K562 (cell line): Measurements from ENCODE around the gene PHKA2. TPM values are rescaled to one million over a fixed set of nuclear protein-coding genes. Genes with fewer than 3 reads are reported as not detected.

Experiments used
- ATAC-seq: fragments of 200-7000 bp; cut with Tn5 transposase; 3 replicates; pipeline ENCODE4 v1.9.1; 2020; ENCODE audit warnings: moderate library complexity
- BruUV-seq: library from RNA; stranded (reverse); fragments of 400-500 nt; replicated peaks from 2 replicates; lab custom pipeline; 2021; lab: Mats Ljungman, UMichigan
- CTCF ChIA-PET: fragments of 300-600 bp; formaldehyde crosslinking; extraction: SDS; loops from one replicate; lab custom pipeline; 2021; ENCODE audit warnings: low intra/inter-chr PET ratio; lab: Yijun Ruan, JAX
- POLR2A ChIA-PET: fragments of 300-600, 350-650 bp; sonication (Branson Sonifier 250); formaldehyde crosslinking; extraction: SDS; loops from one replicate; lab custom pipeline; 2021; ENCODE audit warnings: antibody characterized with exemption, inconsistent platforms; lab: Yijun Ruan, JAX
- DNase-seq, 4 experiments: peaks; one replicate each; pipeline versions ENCODE4 v3.0.0 to v3.0.0-alpha.2; 2011 to 2018; ENCODE audit warnings: low spot score in 3 of 4, mixed read lengths in 3 of 4; ENCODE audit errors: extremely low read depth in 1 of 4
- FAIRE-seq: peaks from 2 replicates; lab custom pipeline; 2011; peaks lifted over from hg19 to GRCh38; lab: Jason Lieb, UNC
- H2AFZ ChIP-seq: 2 replicates; pipeline ENCODE4 v1.6.0; 2011; ENCODE audit warnings: low read depth, low read length, control low read depth, inconsistent platforms
- H3K27ac ChIP-seq: fragments of 200-600 bp; 3 replicates; pipeline ENCODE4 v1.8.0; 2011; ENCODE audit warnings: low read depth, mild to moderate bottlenecking, control low read depth, inconsistent platforms, low read length, moderate library complexity, mixed read lengths; ENCODE audit errors: extremely low read depth
- H3K27me3 ChIP-seq, 2 experiments: fragments of 300-600 bp in 1 of 2; 2 replicates in 1 of 2; 3 replicates in 1 of 2; pipeline versions ENCODE4 v1.6.0 to v1.8.0; 2011; ENCODE audit warnings: inconsistent platforms in 2 of 2, low read length in 2 of 2, mild to moderate bottlenecking in 1 of 2, mixed read lengths in 1 of 2, moderate library complexity in 1 of 2; ENCODE audit not compliant: control insufficient read depth in 2 of 2, insufficient read depth in 2 of 2
- H3K36me3 ChIP-seq: fragments of 300-600 bp; 3 replicates; pipeline ENCODE4 v1.8.0; 2011; ENCODE audit warnings: mild to moderate bottlenecking, low read length, inconsistent platforms; ENCODE audit not compliant: control insufficient read depth, insufficient read depth
- H3K4me1 ChIP-seq, 2 experiments: fragments of 200-600 bp in 1 of 2; replicated peaks in 1 of 2; 2 replicates in 1 of 2; 3 replicates in 1 of 2; pipeline versions ENCODE4 v1.5.1 to v1.8.0; 2011; ENCODE audit warnings: inconsistent platforms in 2 of 2, low read length in 2 of 2, mild to moderate bottlenecking in 1 of 2, mixed read lengths in 1 of 2, moderate library complexity in 1 of 2; ENCODE audit not compliant: control insufficient read depth in 2 of 2, insufficient read depth in 2 of 2
- H3K4me2 ChIP-seq: 2 replicates; pipeline ENCODE4 v1.6.1; 2011; ENCODE audit warnings: low read length, control low read depth, inconsistent platforms, mixed read lengths; ENCODE audit not compliant: insufficient read depth
- H3K4me3 ChIP-seq: fragments of 200-600 bp; sonication (generic), shearing (Covaris generic); 2 replicates; pipeline ENCODE4 v1.5.1; 2016; ENCODE audit warnings: control low read depth, inconsistent platforms
- H3K79me2 ChIP-seq: fragments of 200-600 bp; 3 replicates; pipeline ENCODE4 v1.8.0; 2011; ENCODE audit warnings: low read length, inconsistent platforms; ENCODE audit not compliant: control insufficient read depth, insufficient read depth
- H3K9ac ChIP-seq, 2 experiments: 2 replicates each; pipeline versions ENCODE4 v1.6.0 to v1.6.1; 2011; ENCODE audit warnings: low read depth in 2 of 2, low read length in 2 of 2, control low read depth in 1 of 2, inconsistent platforms in 1 of 2, mild to moderate bottlenecking in 1 of 2, mixed read lengths in 1 of 2; ENCODE audit not compliant: insufficient read depth in 1 of 2
- H3K9me1 ChIP-seq: one replicate; pipeline ENCODE4 v1.6.0; 2011; ENCODE audit warnings: inconsistent platforms, mild to moderate bottlenecking, low read length, moderate library complexity; ENCODE audit not compliant: control insufficient read depth, insufficient read depth
- H3K9me3 ChIP-seq: replicated peaks from 2 replicates; pipeline ENCODE4 v1.5.1; 2011; ENCODE audit warnings: low read depth, low read length, inconsistent platforms; ENCODE audit not compliant: control insufficient read depth, insufficient read depth
- H4K20me1 ChIP-seq: replicated peaks from 2 replicates; pipeline ENCODE4 v1.6.1; 2011; ENCODE audit warnings: low read length, inconsistent platforms, mixed read lengths; ENCODE audit not compliant: control insufficient read depth, insufficient read depth
- CBFA2T3 ChIP-seq: fragments of 450-650 bp; IDR thresholded peaks from 2 replicates; pipeline ENCODE4 v1.6.1; 2017
- EZH2 ChIP-seq: IDR thresholded peaks from 2 replicates; pipeline ENCODE4 v1.6.1; 2012; ENCODE audit warnings: low read depth, mild to moderate bottlenecking, inconsistent platforms, low read length, borderline replicate concordance
- ZNF445 ChIP-seq: fragments of 250-450 bp; sonication (Bioruptor Pico); IDR thresholded peaks from 2 replicates; pipeline ENCODE4 v1.4.0; 2020; ENCODE audit warnings: low read depth, mild to moderate bottlenecking, moderate library complexity
- WGBS: fragments of 100-300 bp; shearing (Covaris generic); methylation state at CpG from one replicate; pipeline ENCODE4 v1.1.6; 2016; ENCODE audit warnings: low coverage, mixed read lengths; ENCODE audit not compliant: insufficient coverage; ENCODE audit errors: missing lambda C conversion rate; 5-methylcytosine and 5-hydroxymethylcytosine counted together
- in situ Hi-C: fragments of 300-500 bp; cut with MboI; formaldehyde crosslinking; loops from 4 replicates; pipeline ENCODE4 v1.15.0; 2018; ENCODE audit warnings: inconsistent platforms, mixed read lengths
- intact Hi-C: fragments of 100-400 bp; cut with micrococcal nuclease; formaldehyde crosslinking; loops from 2 replicates; pipeline ENCODE4 v1.14.2; 2022
- polyA plus RNA-seq, 8 experiments: library from polyadenylated mRNA; depleted of rRNA in 4 of 8; stranded (reverse) in 5 of 8; unstranded in 3 of 8; fragments of >200 nt; fragmentation: Nextera tagmentation in 2 of 8; fragmentation: Illumina TruSeq in 1 of 8; extraction: Ambion mirVana in 2 of 8; extraction: Trizol in 1 of 8; gene quantifications; 2 replicates each; pipeline versions ENCODE4 v1.2.1 to v1.2.3, GENCODE V29; 2011 to 2014; ENCODE audit warnings: inconsistent platforms in 1 of 8, missing spikeins in 1 of 8
- total RNA-seq, 7 experiments: library from RNA; depleted of rRNA in 6 of 7; stranded (reverse); fragments of >200 nt in 6 of 7; fragmentation: Illumina TruSeq in 2 of 7; extraction: Trizol in 2 of 7; gene quantifications; 2 replicates each; pipeline versions ENCODE4 v1.2.1 to v1.2.3, GENCODE V29; 2011 to 2021; ENCODE audit warnings: low replicate concordance in 1 of 7
- TF ChIP-seq, protein P1 (sequence below): fragments of 450-650 bp; formaldehyde crosslinking; IDR thresholded peaks from 2 replicates; pipeline ENCODE4 v1.4.0; 2022; ENCODE audit warnings: missing genetic modification characterization
- TF ChIP-seq, protein P2 (sequence below): fragments of 450-650 bp; IDR thresholded peaks from one replicate; pipeline ENCODE4 v1.6.1; 2018; ENCODE audit warnings: mild to moderate bottlenecking, moderate library complexity; ENCODE audit not compliant: partially characterized antibody
- TF ChIP-seq, protein P3 (sequence below): fragments of 450-650 bp; IDR thresholded peaks from 2 replicates; pipeline ENCODE4 v1.7.0; 2016; ENCODE audit warnings: borderline replicate concordance

The PHKA2 gene
- total and polyA plus RNA-seq, 9 of the 15 experiments (the other 6 are each of a cell fraction or from before 2014, with no cell fraction given), result 2.8 to 33.1 (median 20.3) TPM

DNA sequence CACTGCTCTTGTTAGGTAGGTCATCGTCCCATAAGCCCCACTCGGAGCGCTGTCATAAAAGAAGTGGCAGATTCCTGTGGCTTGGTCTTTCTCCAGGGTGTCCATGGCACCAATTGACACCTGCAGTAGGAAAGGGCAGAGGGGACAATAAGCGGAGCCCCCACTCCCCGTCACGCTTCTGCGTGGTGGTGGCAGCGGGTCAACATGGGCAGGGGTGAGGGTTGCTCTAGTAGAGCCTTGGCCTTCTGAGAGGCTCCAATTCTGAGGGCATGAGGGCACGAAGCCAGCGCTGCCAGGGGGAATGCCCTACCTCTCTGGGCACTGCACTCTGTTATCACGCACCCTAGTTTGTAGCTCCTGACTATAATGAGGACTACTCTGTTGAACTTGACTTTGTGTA, 90.4 kb downstream of the PHKA2 start:
- ChIA-PET POLR2A (no interaction called here), CTCF (no interaction called here)
- intact Hi-C loops, result no loop called here

DNA sequence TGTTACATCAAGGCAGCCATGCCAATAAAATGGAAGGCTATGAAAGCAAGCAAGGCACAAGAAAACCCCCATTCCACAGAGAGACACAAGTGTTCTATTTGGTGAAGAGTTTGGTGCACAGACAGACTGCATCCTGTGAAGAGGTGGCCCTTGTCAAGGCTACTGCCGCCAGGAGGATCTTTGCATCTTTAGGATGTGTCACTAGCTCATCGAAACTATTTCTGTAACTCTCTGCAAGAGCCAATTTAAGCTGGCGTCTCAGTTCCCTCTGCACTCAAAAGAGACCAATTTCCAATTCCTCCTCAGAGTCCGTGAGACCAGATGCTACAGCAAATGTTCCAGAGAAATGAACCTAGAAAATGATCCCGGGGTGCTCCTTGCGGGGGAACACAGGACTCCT, 91.0 kb downstream of the PHKA2 start:
- no peak for ATAC-seq
- no peak overlapping the region for H3K9ac ChIP-seq
- H3K9me3 ChIP-seq, result no peaks in the 10 kb centered on the region
- H3K4me3 ChIP-seq, result no peak overlapping the region
- BruUV-seq, result TSS peak; percentile 34
- H3K79me2 ChIP-seq, result no peaks in the 10 kb centered on the region
- peaks cover 3% of the 10 kb centered on the region; the same call in 1 of the 3 replicates for H3K36me3 ChIP-seq
- no peak overlapping the region for H2AFZ ChIP-seq
- H3K9me1 ChIP-seq, result no peaks in the 10 kb centered on the region
- H3K27ac ChIP-seq, result no peak overlapping the region
- CTCF ChIA-PET, result no interaction called here
- TF ChIP-seq, protein P1, sequence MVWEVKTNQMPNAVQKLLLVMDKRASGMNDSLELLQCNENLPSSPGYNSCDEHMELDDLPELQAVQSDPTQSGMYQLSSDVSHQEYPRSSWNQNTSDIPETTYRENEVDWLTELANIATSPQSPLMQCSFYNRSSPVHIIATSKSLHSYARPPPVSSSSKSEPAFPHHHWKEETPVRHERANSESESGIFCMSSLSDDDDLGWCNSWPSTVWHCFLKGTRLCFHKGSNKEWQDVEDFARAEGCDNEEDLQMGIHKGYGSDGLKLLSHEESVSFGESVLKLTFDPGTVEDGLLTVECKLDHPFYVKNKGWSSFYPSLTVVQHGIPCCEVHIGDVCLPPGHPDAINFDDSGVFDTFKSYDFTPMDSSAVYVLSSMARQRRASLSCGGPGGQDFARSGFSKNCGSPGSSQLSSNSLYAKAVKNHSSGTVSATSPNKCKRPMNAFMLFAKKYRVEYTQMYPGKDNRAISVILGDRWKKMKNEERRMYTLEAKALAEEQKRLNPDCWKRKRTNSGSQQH (CRISPR knock-in tag), result no peak
- no peak for TF ChIP-seq ZNF445 (CRISPR knock-in tag)
- TF ChIP-seq, protein P2, sequence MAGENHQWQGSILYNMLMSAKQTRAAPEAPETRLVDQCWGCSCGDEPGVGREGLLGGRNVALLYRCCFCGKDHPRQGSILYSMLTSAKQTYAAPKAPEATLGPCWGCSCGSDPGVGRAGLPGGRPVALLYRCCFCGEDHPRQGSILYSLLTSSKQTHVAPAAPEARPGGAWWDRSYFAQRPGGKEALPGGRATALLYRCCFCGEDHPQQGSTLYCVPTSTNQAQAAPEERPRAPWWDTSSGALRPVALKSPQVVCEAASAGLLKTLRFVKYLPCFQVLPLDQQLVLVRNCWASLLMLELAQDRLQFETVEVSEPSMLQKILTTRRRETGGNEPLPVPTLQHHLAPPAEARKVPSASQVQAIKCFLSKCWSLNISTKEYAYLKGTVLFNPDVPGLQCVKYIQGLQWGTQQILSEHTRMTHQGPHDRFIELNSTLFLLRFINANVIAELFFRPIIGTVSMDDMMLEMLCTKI, result no peak
- in situ Hi-C loops, result no loop called here
- H3K27me3 ChIP-seq, result no peaks in the 10 kb centered on the region
- 89% methylated on average over 6 of the region's 6 CpGs for WGBS
- intact Hi-C loops, result no loop called here
- no peaks in the 10 kb centered on the region for H4K20me1 ChIP-seq
- H3K4me2 ChIP-seq, result no peak overlapping the region
- H3K4me1 ChIP-seq, result no peaks in the 10 kb centered on the region
- DNase-seq, result no peak
- POLR2A ChIA-PET, result no interaction called here
- no peak for FAIRE-seq

More for the DNA sequence above, 90.4 kb downstream of the PHKA2 start:
- BruUV-seq, result no TSS peak
- DNase-seq (no peak), ATAC-seq (no peak)
- Histone ChIP-seq H3K9me3 (no peaks in the 10 kb centered on the region), H3K27ac (no peak overlapping the region), H3K9me1 (no peaks in the 10 kb centered on the region), H3K9ac (no peak overlapping the region), H3K27me3 (no peaks in the 10 kb centered on the region), H3K4me3 (no peak overlapping the region), H4K20me1 (no peaks in the 10 kb centered on the region), H3K4me2 (no peak overlapping the region), H2AFZ (no peak overlapping the region)
- in situ Hi-C loops, result no loop called here
- TF ChIP-seq CBFA2T3 (no peak), EZH2 (no peak)
- TF ChIP-seq, protein P3, sequence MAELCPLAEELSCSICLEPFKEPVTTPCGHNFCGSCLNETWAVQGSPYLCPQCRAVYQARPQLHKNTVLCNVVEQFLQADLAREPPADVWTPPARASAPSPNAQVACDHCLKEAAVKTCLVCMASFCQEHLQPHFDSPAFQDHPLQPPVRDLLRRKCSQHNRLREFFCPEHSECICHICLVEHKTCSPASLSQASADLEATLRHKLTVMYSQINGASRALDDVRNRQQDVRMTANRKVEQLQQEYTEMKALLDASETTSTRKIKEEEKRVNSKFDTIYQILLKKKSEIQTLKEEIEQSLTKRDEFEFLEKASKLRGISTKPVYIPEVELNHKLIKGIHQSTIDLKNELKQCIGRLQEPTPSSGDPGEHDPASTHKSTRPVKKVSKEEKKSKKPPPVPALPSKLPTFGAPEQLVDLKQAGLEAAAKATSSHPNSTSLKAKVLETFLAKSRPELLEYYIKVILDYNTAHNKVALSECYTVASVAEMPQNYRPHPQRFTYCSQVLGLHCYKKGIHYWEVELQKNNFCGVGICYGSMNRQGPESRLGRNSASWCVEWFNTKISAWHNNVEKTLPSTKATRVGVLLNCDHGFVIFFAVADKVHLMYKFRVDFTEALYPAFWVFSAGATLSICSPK, result no peak
- TF ChIP-seq, all 486 proteins: peak for 0
- Histone ChIP-seq H3K36me3 (peaks cover 3% of the 10 kb centered on the region; the same call in 1 of the 3 replicates), H3K79me2 (no peaks in the 10 kb centered on the region), H3K4me1 (no peaks in the 10 kb centered on the region)
- FAIRE-seq, result no peak
- WGBS, result 97% methylated on average over 10 of the region's 11 CpGs
